NCI-H345 treated with DMSO at 0.1 percent for 48 hours (cell line): Measurements from ENCODE around the gene HELT.
"Not testable (repeated sequence)": the region's sequence is repeated elsewhere in the genome, so short reads cannot be mapped to it uniquely, and the experiment has no call there.

Experiments used
- DNase-seq: peaks from one replicate; lab custom pipeline; 2025; ENCODE audit not compliant: unreplicated experiment; lab: John Stamatoyannopoulos, UW

The HELT gene, protein sequence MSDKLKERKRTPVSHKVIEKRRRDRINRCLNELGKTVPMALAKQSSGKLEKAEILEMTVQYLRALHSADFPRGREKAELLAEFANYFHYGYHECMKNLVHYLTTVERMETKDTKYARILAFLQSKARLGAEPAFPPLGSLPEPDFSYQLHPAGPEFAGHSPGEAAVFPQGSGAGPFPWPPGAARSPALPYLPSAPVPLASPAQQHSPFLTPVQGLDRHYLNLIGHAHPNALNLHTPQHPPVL

DNA sequence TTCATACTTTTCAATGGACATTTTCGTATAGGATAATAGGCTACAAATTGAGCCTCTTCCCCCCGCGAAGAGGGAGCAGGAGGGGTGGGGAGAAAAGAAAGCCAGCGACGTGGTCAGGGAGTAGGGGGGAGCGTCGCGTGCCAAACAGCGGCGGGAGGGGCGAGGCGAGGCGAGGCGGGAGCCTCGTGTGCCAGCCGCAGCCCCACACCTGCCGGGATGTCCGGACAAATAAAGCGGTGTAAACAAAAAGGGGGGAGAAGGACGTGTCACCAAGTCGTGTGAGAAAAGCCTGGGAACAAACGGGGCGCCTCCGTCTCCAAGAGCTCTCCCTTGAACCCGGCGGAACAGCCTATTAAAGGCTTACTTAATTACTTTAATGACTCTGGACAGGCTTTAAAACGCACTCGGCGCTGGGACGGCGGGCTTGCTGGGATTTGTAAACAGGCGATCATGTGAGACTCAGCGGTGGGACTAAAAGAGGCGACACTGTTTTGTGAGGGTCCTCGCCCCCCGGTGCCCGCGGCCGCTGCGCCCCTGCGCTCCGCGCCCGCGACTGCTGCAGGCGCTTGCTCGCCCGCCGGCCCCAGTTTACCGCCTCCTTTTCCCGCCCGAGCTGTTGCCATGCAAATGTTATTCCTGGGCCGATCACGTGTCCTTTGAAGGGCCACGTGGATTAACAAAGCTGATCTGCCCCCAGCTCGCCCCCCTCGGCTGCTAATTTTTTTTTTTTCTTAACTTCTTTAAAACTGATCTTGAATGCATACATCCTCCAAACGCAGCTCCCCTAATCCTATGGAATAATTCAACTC is at the start of gene HELT:
Gene HELT (plus strand): TSS at position 527 of the 809 bp plus-strand sequence. CDS start 439 bp downstream, outside the sequence.
- DNase-seq, result no peak

DNA sequence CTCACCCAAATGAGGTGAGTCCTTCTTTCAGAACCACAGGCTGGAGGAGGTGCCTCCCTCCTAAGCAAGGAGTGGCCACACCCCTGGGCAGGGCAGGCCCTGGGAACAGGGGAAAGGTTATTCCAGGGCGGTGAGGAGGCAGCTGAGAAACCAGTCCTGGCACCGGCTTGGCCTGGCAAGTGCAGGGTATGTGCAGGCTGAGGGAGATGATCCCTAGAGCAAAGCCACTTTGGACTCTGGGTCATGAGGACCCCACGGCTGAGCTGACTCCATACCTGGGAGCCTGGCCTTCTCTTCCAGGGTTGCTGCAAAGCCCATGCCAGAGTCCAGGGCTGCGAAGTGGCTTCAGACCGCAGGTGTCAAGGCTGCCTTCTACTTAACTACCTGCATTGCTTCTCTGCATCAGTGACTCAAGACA is 49.5 kb upstream of the HELT start:
- no peak for DNase-seq

DNA sequence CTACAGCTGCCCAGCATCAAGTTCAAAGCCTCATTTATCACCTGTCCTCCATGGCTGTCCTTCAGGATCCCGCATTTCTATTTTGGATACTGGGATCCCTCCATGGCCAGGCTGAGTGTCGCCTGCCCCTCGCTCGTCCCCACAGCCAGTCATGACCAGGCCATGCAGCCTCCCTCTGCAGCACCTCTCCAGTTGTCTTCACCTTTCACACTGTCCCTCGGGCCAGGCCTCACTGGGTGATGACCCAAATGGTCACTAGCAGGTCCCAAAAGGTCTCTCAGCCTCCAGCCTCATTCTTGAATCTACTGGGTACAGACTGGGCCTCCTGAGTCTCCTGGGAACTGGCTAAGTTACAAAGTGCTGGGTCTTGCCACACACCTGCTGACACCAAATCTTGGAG is 48.7 kb upstream of the HELT start:
- DNase-seq, result no peak

DNA sequence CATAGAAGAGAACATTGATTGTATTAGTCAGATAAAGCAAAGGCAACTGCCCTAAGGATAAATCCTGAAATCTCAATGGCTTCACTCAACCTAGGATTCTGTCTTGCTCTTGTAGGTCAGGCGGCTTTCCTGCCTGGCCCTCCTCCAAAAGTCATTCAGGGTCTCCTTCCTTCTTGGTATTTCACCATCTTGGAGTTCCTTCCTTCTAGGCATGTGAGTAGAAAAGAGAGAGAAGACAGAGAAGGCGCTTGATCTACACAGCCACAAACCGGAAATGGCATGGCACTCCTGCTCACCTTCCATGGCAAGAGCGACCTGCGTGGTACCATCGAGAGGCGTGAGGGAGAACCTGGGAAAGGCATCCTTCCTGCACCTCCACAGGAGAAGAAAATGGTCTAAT is 45.3 kb upstream of the HELT start:
- DNase-seq, result no peak

DNA sequence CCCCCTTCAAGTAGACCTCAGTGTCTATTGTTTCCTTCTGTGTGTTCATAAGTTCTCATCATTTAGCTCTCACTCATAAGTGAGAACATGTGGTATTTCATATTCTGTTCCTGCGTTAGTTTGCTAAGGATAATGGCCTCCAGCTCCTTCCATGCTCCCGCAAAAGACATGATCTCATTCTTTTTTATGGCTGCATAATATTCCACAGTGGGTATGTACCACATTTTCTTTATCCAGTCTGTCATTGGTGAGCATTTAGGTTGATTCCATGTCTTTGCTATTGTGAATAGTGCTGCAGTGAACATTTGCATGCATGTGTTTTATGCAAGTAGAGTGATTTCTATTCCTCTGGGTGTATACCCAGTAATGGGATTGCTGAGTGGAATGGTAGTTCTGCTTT is 41.9 kb upstream of the HELT start:
- DNase-seq, result not testable (repeated sequence)

DNA sequence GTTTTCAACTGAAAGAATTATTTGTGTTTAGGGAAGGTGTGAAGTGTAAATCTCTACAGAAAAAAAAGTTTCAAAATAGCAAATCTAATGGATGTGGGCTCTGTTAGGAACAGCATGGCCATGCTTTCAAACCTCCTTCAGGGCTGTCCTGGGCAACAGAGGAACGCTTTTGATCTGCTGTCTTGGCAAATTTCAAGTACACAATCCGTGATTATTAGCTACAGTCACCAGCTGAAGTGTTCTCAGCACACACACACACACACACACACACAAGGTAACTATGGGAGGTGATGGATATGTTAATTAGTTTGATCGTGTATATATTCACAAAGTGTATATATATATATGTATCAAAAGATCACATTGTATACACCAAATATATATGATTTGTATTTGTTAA is 40.5 kb upstream of the HELT start:
- DNase-seq, result no peak

DNA sequence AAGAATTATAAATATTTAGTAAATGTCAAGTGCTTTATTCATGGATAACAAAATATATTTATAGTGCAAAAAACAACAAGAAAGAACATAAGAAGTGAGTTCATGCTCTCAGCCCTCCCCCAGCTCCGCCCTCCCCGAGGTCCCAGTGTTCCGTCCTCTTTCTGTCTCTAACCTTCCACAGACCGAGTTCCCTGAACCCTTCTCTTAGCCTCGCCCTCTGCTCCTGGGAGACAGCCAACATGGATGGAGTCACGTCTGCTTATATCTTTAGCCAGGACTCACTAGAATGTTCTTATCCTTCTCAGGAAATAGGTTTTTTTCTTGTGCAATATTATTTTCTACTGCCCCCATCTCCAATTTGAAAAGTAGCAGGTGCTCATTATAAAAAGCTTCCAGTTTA is 40.1 kb upstream of the HELT start:
- no peak for DNase-seq

DNA sequence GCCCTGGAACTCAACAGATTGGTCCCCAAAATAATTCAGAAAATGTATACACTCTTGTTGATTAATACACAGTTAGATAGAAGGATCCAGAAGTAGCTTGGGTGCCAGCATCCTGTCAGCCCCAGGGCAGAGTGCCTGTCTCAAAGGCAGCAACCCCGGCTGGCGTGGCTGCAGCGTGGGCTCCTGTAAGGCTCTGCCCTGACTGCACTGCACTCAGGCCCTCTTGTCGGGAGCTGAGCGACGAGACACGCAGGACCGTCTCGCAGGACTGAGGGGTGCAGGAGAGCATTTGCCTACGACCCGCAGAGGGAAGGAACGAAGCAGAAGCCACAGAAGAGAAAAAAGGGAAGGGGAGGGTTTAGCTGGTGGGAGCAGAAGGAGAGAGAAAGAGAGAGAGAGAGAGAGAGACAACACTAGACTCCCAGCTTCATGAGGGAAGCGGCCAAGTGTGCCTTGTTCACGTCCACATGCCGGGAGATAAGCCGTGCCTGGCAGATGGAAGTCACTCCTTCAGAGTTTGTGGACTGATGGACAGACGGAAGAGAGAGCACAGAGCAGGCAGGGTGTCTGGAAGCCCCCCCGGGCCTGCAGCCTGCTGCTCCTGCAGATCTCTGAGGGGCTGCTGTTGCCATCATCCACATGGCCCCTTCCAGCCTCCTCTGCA is 38.7 kb upstream of the HELT start:
- no peak for DNase-seq

DNA sequence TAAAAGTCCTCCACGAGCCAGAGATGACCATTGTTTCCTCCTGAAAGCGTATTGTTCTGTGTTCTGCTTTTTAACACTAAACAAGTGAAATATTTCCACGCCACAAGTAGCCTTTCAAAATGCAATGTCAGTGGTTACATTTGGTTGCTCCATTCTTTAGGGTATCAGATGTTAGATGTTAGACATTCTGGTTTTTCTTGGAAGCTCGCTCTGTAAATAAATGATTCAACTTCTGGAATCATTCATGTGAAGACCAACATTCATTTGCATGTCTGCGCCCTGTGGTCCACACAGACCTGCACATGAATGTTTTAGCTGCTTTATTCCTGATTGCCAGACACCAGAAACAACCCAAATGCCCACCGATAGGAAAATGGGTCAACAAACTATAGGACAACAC is 38.0 kb upstream of the HELT start:
- DNase-seq, result no peak

DNA sequence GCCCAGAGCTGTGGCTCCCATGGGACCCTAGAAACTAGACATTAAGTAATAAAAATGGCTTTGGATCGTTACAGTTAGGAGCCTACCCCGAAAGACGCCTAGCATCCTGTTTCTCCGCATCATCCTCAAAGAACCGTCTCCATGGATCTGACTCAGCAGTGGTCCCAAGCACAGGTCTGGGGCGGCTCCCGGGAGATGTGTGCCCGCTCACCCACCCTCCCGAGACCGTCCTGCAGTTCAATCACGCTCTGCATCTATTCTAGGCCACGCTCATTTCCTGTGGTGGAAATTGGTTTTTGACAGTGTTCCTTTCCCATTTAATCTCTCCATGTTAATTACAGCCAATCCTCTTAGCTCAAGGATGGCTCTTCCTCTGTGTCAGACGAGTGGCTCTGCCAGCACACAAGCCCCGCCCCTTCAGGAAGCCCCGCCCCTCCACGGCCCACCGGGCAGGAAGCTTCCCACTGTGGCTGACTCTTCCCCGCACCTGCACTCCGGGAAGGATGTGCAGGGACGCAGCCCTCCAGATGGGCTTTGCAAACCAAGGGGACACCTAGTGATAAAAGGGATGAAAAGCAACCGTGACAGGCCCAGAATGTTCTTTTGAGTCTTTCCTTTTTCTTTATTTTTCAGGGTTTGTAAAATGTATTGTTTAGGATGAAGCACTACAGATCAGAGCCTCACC is 34.5 kb upstream of the HELT start:
- peak; percentile 43 for DNase-seq

DNA sequence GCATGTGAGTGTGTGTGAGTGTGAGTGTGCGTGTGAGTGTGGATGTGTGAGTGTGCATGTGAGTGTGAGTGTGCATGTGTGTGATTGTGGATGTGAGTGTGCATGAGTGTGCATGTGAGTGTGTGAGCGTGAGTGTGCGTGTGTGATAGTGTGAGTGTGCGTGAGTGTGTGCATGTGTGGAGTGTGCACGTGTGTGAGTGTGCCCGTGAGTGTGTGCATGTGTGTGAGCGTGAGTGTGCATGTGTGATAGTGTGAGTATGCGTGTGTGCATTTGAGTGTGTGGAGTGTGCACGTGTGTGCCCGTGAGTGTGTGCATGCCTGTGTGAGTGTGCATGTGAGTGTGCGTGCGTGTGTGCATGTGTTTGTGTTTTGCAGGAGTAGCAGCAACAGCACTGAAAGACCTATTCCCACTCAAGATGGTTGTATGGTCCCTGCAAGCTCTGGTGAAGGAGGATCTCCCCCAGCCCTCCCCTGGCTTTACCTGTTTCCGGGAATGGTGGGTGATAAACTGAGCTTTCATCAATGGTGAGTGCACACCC is 30.7 kb upstream of the HELT start:
- no peak for DNase-seq

DNA sequence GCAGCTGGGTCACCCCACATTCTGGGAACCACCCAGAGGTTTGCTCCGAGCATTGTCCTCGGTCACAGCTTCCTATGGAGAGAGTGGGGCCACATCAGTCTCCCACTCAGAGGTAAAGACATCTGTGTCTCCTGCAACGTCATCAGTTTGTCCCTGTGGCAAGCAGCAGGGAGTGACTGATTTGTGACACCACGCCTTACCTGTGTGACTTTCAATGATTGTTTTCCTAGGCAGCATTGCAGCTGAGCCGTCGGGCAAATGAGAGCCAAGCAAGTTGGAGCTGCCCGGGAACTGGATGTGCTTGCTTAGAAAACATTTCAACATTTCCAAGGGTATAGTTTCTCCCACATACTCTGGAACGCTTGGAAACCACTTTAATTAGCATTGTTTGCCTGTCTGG is 29.7 kb upstream of the HELT start:
- no peak for DNase-seq

DNA sequence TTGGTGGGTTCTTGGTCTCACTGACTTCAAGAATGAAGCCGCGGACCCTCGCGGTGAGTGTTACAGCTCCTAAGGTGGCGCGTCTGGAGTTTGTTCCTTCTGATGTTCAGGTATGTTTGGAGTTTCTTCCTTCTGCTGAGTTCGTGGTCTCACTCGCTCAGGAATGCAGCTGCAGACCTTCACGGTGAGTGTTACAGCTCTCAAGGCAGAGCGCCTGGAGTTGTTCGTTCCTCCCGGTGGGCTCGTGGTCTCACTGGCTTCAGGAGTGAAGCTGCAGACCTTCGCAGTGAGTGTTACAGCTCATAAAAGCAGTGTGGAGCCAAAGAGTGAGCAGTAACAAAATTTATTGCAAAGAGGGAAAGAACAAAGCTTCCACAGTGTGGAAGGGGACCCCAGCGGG is 29.0 kb upstream of the HELT start:
- not testable (repeated sequence) for DNase-seq

DNA sequence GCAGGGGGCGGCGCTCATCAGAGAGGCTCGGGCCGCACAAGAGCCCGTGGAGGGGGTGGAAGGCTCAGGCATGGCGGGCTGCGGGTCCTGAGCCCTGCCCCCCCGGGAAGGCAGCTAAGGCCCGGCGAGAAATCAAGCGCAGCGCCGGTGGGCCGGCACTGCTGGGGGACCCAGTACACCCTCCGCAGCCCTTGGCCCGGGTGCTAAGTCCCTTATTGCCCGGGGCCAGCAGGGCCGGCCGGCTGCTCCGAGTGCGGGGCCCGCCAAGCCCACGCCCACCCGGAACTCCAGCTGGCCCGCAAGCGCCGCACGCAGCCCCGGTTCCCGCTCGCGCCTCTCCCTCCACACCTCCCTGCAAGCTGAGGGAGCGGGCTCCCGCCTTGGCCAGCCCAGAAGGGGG is 28.2 kb upstream of the HELT start:
- DNase-seq, result not testable (repeated sequence)

DNA sequence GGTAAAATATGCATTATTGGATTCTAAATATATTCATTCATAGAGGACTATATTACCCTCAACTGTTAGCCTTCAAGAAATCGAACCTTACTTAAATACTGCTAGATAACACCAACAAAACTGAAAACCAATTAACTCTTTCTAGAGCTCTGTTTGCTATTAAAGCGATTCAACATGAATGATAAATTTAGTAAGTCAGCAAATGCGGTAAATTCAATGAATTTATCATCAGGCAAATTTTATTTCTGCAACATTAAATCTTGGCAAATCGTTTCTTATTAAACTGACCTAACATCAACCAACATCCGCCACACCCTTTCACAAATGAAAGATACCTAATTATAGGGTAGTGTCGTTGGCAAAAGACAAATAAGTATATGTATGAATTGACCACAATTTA is 26.4 kb upstream of the HELT start:
- DNase-seq, result no peak

DNA sequence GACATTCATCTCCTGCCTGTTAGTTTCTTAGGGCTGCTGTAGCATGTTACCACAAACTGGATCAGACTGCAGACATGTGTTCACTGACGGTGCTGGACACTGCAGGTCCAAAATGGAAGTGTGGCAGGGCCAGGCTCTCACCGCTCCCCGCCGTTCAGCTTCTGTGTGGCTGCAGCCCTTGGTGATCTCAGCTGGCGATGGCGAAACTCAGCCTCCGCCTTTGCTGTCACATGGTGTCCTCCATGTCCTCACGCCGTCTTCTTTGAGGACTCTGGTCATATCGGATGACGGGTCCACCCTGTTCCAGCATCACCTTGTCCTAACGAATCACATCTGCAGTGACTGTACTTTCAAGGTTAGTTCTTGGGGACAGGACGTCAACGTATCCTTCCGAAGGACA is 25.9 kb upstream of the HELT start:
- DNase-seq, result no peak

DNA sequence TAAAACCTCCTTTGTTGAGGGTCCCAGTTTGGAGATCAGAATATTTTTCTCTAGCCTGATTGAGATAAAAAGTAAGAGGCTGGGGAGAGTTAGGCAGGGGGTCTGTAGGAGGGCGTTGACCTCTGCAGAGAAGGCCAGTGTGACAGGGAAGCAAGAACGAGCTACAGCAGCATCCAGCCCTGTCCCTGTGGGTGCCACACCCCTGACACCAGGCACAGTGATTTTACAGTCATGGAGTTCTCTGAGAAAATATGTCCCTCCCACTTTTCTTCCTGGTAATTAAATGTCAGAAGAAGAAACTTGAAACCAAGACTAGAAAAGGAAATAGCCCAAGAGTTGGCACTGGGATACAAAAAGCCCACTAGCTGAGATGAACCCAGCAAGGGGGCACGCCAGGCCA is 25.0 kb upstream of the HELT start:
- DNase-seq, result no peak

DNA sequence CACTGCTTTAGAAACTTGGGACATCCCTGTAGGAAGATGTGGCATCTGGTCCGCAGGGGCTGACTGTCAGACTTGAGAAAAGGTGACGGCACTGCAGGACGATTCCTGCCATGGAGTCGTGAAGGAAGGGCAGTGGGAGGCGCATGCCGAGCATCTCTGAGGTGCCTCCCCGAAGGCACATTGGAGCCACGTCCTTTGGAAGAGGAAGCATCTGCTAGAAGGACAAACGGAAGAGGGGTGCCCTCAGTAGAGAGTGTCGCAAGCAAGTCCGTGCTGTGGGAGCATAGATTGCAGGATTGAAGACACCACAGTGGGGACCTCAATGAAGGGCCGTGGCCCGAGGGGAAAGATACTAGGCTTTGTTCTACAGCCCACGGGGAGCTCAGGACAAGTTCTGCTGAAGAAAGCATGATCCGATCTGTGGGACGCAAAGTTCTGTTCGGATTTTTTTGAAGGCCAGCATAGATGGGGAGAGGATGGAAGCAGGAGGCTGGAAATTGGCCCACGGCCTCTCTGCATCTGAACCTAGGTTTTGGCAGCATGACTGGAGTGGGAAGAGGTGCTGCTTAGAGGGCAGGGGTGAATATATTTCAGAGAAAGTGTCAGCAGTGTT is 24.2 kb upstream of the HELT start:
- DNase-seq, result no peak

DNA sequence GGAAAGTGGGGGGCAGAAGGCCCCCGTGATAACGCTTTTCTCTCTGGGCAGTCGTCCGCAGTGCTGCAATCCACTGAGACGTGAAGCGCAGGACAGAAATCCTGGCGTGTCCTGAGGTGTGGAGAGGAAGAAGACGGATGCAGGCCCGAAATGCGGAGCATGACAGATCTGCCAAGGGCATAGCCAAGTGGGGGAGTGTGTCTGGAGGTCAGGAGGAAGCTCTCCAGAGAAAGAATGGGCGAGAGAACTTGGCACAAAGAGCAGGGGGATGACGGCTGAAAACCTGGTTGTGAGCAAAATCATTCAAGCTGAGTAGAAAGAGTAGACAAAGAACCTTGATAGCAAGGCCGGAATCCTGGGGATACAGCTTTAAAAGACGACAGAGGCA is 23.7 kb upstream of the HELT start:
- DNase-seq, result no peak

DNA sequence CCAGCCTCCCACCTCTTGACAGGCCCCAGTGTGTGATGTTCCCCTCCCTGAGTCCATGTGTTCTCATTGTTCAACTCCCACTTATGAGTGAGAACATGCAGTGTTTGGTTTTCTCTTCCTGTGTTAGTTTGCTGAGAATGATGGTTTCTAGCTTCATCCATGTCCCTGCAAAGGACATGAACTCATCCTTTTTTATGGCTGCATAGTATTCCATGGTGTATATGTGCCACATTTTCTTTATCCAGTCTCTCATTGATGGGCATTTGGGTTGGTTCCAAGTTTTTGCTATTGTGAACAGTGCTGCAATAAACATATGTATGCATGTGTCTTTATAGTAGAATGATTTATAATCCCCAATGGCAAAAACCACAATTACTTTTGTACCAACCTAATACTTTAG is 20.6 kb upstream of the HELT start:
- DNase-seq, result not testable (repeated sequence)

DNA sequence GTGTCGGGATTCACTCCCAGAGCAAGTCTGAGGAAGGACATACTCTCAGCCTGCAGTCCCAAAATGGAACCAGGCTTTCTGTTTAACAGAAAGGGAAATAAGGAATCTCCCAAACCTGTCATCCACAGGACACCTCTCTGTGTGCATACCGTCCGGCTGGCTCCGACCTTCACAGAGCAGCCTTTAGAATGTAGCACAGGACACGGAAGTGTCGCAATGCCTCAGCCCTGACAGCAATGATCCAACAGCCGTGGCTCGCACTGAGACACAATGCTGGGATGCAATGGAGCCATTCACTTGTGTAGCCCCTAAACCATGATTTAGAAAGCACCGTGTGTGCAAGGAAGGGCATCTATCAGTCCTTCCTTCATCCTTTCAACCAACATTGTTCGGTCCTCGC is 15.5 kb upstream of the HELT start:
- DNase-seq, result no peak
